Lower lobe of right lung (tissue), 2 donors: ENCODE data around the gene JCHAIN. TPM values are rescaled to one million over a fixed set of nuclear protein-coding genes. Genes with fewer than 3 reads are reported as not detected.

Experiments used
- ATAC-seq, 2 donors: fragments of 200-7000 bp; cut with Tn5 transposase; one replicate each; pipeline ENCODE4 v1.9.1; 2020 to 2022; ENCODE audit warnings: mild to moderate bottlenecking in 2 of 2, moderate library complexity in 2 of 2
- DNase-seq: peaks from one replicate; pipeline ENCODE4 v3.0.0-alpha.2; 2020
- H3K27ac ChIP-seq: fragments of 200-600 bp; one replicate; pipeline ENCODE4 v1.8.0; 2022
- H3K27me3 ChIP-seq: fragments of 200-600 bp; one replicate; pipeline ENCODE4 v1.8.0; 2022; ENCODE audit warnings: low read depth
- H3K36me3 ChIP-seq: fragments of 200-600 bp; one replicate; pipeline ENCODE4 v1.8.0; 2022; ENCODE audit warnings: mild to moderate bottlenecking
- H3K4me1 ChIP-seq: fragments of 200-600 bp; one replicate; pipeline ENCODE4 v1.8.0; 2022
- H3K4me3 ChIP-seq: fragments of 200-600 bp; one replicate; pipeline ENCODE4 v1.8.0; 2022; ENCODE audit warnings: mild to moderate bottlenecking
- H3K9me3 ChIP-seq: fragments of 200-600 bp; one replicate; pipeline ENCODE4 v1.8.0; 2022
- CTCF ChIP-seq: fragments of 200-600 bp; IDR thresholded peaks from one replicate; pipeline ENCODE4 v1.8.0; 2022; ENCODE audit warnings: antibody characterized with exemption, mild to moderate bottlenecking
- intact Hi-C: fragments of 100-400 bp; cut with DNase I; formaldehyde crosslinking; loops from one replicate; pipeline ENCODE4 v1.11.0; 2022
- long read RNA-seq: library from polyadenylated mRNA; unstranded; transcript quantifications from one replicate; pipeline ENCODE4 v2.0.0, GENCODE V29; 2021
- total RNA-seq: library from RNA; stranded (reverse); fragmentation: NEBNext Ultra II Directional; extraction: Animal tissue kit (Norgen Biotek cat#: 25700); gene quantifications from one replicate; pipeline ENCODE4 v1.2.1, GENCODE V29; 2021
- donor health status: DM: no; HTN: yes; CAD: no; lungs with severe emphysema.

The JCHAIN gene
- 191 TPM for total RNA-seq
- long read RNA-seq, transcript JCHAIN-201 (4 exons, 1,438 nt): major isoform, 155 of 161 reads
- long read RNA-seq, partial matches to known transcripts: 4 of 161 reads
- long read RNA-seq, other reads (novel, unspliced or antisense): 2 of 161 reads

- no peaks in the 10 kb centered on the region for H3K36me3 ChIP-seq
- no peak for DNase-seq
- intact Hi-C loops: no loop called here
- no peaks in the 10 kb centered on the region for H3K27me3 ChIP-seq
- ATAC-seq: no peak
- no peak within 1 kb of the TSS for H3K27ac ChIP-seq
- TF ChIP-seq CTCF: no peak
- H3K9me3 ChIP-seq: no peaks in the 10 kb centered on the region
- H3K4me3 ChIP-seq: no peak within 1 kb of the TSS
- H3K4me1 ChIP-seq: no peaks in the 10 kb centered on the region
Observed at GRCh38 chr4:70666369-70666768, at the start of gene JCHAIN. JCHAIN (minus strand) TSS chr4:70666508; CDS start chr4:70666490, 18 bp downstream.

GRCh38 chr4:70715097-70715496 is 48.8 kb upstream of the JCHAIN start:
- H3K27ac ChIP-seq: no peak overlapping the region

GRCh38 chr4:70714079-70714887 is 48.0 kb upstream of the JCHAIN start:
- DNase-seq (no peak), ATAC-seq (peak; percentile 53 to 64)
- no peaks in the 10 kb centered on the region for H3K36me3 ChIP-seq
- H3K4me1 ChIP-seq: peaks cover 30% of the 10 kb centered on the region
- H3K27me3 ChIP-seq: no peaks in the 10 kb centered on the region
- no peaks in the 10 kb centered on the region for H3K9me3 ChIP-seq
- H3K4me3 ChIP-seq: no peak overlapping the region
- intact Hi-C loops: no loop called here
- H3K27ac ChIP-seq: peak overlapping the region; percentile 21
- TF ChIP-seq CTCF: no peak

More at GRCh38 chr4:70715097-70715496, 48.8 kb upstream of the JCHAIN start:
- ATAC-seq: no peak
- H3K27me3 ChIP-seq: no peaks in the 10 kb centered on the region
- no peak for DNase-seq
- H3K4me1 ChIP-seq: peaks cover 36% of the 10 kb centered on the region
- H3K4me3 ChIP-seq: no peak overlapping the region
- no peaks in the 10 kb centered on the region for H3K9me3 ChIP-seq
- no peaks in the 10 kb centered on the region for H3K36me3 ChIP-seq
- intact Hi-C loops: no loop called here
- no peak for TF ChIP-seq CTCF

GRCh38 chr4:70713453-70714078 is 47.3 kb upstream of the JCHAIN start:
- intact Hi-C loops: no loop called here

More at GRCh38 chr4:70713453-70714078, 47.3 kb upstream of the JCHAIN start:
- TF ChIP-seq CTCF: no peak
- peak; percentile 25 to 57 for ATAC-seq
- H3K4me1 ChIP-seq: peaks cover 29% of the 10 kb centered on the region
- H3K27me3 ChIP-seq: no peaks in the 10 kb centered on the region
- peak overlapping the region; percentile 21 for H3K27ac ChIP-seq
- H3K36me3 ChIP-seq: no peaks in the 10 kb centered on the region
- no peaks in the 10 kb centered on the region for H3K9me3 ChIP-seq
- DNase-seq: no peak
- H3K4me3 ChIP-seq: no peak overlapping the region
